ENCODE data around the gene ST6GALNAC4.

GRCh38 chr9:127903557-127904475 lies 13.0 kb downstream of the ST6GALNAC4 start:
- TF ChIP-seq ZNF592 (IDR thresholded peaks at IDR 0.05) = no peak
- TF ChIP-seq REST (IDR thresholded peaks at IDR 0.05; ENCODE audit: low read depth, low read length) = no peak
- TF ChIP-seq CTCF (IDR thresholded peaks at IDR 0.05 in 2 of 3, conservative IDR thresholded peaks at IDR 0.05 in 1 of 3; ENCODE audit: control insufficient read depth in 2 of 3, extremely low read depth in 1 of 3, insufficient read depth in 1 of 3, low read depth in 3 of 3, low read length in 3 of 3) = no peak
- TF ChIP-seq NFYB (IDR thresholded peaks at IDR 0.05; ENCODE audit: insufficient read depth, low read depth, low read length) = no peak
- no peak for TF ChIP-seq ZNF274 (IDR thresholded peaks at IDR 0.05; ENCODE audit: insufficient read depth, insufficient read length)
